NOMO-1 (cell line): Measurements from ENCODE around the gene RNF212.

ENCODE experiments used
- DNase-seq, 2 experiments: peaks; one replicate each; lab custom pipeline; 2025; ENCODE audit not compliant: unreplicated experiment in 2 of 2; lab: John Stamatoyannopoulos, UW

The RNF212 gene

DNA sequence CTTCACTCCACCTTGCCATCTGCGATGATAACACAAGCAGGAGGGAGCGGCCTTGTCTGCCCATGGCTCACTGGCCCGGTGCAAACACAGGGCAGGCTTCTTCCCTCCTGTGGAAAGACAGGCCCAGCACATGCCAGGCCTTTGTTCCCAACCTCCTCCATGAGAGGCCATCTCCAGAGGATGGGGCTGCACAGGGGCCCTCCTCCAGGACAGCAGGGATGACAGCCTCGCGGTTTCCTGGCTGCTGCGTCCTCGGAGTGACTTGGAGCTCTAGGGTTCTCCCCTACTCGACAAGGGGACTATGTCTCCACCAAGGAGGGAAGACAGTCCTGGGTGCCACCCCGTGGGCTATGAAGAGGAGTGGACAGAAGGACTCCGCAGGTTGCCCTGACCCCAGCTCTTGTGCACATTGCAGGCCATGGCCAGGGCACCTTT is 21.8 kb downstream of the RNF212 start:
- no peak for DNase-seq

DNA sequence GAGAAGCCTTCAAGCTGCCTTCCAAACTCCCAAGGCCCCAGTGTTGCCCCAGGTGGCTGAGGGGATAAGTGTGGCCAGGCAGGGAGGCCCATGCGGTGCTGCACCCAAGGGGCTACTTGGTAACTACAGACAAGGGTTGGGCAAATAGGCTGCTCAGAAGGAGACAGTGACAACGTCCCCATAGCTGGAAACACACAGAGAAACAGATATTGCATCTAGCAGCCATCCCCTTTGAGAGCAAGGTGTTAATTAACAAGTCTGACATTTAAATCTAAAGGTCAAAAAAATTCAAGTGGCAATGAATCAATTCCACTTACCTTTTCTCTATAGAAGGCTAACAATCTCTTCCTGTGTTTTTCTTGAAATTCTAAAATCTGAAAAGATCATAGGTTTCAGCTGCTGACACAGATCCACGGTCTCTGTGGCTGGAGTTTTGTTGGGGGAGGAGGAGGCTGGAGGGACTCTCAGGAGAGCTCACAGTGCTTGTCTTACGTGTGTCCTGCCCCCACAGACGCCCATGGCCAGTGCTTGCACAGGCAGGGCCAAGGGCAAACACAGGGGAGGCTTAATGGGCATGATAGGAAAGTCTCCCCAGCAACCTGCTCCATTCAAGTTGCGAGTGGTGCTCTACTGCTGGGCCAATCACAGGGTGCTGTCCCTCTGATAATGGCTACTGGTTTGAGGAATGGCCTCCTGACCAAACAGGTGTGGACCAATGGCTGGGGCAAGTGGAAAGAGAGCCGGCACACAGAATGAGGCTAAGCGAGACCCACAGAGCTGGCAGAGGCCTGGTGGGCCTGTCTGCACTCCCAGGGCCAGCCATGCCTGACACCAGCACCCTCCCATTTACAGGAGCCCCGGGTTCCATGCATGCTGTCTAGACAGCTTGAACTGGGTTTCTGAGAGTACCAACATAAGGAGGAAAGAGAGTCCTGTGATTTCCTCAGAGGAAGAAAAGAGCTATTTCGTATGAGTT is 22.6 kb downstream of the RNF212 start:
- no peak for DNase-seq

DNA sequence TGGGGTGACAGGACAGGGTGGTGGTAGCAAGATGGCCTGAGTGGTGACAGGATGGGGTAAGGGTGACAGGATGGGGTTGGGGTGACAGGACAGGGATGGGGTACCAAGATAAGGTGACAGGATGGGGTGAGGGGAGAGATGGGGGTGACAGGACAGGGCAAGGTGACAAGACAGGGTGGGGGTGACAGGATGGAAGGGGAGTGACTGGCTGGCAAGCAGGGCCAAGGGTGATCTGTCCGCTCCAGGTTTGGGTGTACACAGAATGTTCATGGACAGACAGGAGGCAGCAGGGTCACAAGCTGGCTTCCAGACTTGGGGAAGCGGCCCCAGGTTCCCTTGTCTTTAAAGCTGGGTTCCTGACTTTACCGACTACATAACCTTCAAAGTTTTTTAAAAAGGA is 23.3 kb downstream of the RNF212 start:
- no peak for DNase-seq

DNA sequence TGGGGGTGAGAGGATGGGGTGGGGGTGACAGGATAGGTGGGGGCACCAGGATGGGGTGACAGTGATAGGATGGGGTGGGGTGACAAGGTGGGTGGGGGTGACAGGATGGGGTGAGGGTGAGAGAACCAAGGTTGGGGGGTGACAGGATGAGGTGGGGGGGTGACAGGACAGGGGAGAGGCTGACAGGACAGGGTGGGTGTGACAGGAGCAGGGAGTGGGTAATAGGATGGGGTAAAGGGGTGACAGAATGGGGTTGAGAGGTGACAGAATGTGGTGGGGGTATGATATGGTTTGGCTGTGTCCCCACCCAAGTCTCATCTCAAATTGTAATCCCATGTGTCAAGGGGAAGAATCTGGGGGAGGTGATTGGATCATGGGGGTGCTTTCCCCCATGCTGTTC is 26.0 kb downstream of the RNF212 start:
- no peak for DNase-seq

DNA sequence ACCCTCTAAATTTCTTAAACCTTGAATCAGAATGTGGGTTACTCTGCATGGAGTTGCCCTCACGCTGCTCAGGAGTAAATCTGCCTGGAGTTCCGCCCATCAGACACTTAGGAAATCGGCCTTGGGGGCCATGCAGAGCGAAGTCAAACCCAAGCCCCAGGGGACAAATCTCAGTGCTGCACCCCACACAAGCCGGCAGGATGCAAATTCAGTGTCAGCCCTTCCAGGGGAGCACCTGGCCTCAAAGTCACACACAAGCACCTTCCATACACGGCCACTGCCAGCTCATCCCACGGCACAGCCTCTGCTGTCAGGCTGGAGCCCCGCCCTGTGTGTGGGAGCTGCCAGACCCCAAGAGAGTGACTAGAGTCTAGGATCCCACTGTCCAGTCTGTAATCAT is 27.4 kb downstream of the RNF212 start:
- DNase-seq, result no peak

DNA sequence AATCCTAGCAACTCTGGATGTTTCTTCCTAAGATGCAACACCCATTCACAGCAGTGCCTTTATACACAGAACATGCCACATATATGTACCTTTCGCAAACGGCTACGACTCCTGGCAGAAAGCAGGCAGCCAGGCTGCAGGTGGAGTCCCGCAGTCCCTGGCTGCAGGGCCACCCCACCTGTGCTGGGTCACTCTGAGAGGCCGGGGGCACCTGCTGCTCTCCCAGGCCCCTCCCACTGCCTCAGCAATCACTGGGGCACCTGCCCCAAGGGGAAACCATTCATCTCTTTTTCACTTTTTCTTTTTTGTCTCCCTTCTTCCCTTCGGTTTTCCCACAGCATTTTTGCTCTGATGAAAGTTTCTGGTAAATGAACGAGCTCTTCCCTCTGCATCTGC is 28.0 kb downstream of the RNF212 start:
- DNase-seq, result no peak

DNA sequence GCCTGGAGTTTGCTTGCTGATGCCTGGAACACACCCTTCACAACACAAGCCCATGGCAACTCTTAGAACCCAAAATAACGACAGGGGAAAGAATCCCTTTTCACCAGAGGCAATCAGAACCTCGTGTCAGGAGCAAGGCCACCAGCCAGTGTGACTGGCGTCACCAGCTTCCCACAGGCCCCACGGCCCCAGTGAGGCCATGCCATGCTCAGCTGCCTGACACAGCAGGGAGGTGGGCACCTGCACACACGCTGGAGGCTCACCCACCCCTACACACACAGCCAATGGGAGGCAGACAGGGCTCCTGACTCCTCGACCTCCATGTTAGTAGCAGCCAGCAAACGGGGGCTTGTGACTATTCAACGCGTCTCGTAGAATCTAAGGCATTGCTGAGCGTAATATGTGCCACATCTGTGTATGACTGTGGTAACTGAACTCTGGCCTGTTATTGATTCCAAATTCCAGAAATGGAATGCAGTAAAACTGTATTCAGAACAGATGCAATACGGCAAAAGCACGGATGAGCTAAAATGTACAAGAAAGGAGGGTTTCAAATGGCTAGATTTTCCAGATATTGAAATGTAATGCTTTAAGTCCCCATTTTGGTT is 28.5 kb downstream of the RNF212 start:
- no peak for DNase-seq

DNA sequence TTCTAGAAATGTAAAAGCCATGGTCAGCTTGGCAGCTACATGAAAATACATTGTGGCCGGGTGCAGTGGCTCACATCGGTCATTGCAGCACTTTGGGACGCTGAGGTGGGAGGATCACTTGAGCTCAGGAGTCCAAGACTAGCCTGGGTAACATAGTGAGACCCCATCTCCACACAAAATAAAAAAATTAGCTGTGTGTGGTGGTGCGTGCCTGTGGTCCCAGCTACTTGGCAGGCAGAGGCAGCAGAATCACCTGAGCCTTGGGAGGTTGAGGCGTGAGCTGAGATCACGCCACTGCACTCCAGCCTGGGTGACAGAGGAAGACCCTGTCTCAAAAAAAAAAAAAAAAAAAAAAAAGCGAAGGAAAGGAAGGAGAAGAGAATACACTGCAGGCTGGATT is 29.0 kb downstream of the RNF212 start:
- DNase-seq, result no peak

DNA sequence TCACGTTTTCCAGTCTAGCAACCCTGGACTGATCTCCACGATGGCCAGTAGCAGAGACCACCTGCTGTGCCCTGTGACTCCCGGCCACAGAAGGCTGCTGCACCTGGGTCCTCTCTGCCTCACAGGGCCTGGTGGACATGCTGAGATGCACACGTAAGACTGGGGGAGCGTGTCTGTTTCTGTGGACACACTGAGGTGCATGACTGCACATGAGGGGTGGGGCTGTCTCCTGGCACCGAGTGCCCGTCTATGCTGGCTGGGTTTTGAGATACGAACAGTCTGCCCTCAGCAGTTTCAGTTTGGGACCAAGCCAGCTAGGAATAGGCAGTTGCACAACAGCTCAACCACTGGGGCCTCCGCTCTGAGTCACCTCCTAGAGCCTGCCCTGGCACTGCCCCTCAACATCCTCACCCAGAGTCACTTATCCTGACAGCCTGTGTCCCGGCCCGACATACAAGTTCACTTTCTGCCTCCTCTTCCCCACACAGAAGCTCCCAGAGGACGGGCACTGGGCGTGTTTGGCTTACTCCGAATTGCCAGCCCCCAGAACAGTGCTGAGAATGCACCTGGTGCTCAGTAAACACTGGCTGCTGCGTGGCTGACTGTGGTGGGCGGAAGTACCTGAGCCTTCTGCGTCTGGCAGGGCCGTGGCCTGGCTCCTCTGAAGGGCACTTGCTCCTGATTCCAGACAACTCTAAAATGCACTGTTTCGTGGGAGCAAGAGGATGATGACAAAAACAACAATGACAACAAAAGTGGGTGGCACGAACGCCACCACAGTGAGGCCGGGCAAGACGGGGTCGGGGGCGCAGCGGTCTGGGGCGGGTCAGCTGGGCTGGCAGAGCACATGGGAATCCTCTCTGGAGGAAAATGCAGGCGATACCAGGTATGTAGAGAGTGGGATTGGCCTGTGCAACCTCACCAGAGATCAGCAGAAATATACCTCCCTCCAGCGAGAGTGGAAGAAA is 30.9 kb downstream of the RNF212 start:
- peak; percentile 88 to 90 for DNase-seq

DNA sequence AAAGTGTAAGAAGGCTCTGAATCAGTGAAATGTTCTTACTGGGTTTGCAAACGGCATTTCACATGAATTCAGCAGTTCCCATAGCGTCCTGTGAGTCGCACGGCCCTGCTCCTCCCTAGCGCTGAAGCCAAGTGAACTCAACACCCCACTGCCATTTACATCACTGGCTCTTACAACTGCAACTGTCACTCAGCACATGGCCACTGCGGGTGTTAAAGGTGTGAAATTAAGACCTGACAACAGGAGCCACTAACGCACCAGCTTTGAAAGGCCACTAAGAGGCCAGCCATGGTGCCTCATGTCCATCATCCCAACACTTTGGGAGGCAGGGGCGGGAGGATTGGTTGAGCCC is 31.7 kb downstream of the RNF212 start:
- DNase-seq, result peak; percentile 14 to 25

DNA sequence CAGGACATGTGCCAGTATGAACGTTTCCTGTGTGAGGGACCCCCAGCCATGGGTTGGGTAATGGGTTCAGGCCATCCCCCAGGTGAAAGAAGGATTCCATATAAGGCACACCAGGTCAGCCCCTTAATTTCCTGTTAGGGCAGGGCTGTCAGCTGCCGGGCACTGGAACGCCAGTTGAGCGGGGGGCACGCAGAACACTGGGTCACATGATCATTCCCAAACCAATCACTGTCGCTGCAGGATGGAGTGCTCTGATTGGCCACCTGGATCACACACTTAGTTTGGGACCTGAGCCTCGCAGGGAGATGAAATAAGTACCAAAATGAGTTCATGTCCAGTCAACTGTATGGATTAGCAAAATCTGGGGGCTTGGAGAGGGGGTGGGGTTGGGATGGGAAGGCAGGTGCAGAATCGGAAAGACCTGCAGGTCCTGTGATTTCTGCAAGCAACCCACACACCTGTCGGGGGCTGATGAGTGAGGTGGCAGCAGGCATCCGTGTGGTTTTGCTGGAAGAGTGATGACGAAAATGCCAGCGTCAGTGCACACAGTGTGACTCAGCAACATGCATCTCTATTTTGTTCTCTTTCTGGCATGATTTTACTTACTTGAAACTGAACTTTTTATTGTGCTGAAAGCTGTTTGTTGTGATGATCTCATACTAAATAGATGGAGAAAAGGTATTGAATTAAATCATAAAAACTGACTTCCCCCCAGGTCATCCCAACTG is 32.2 kb downstream of the RNF212 start:
- DNase-seq, result peak; percentile 2 to 25

DNA sequence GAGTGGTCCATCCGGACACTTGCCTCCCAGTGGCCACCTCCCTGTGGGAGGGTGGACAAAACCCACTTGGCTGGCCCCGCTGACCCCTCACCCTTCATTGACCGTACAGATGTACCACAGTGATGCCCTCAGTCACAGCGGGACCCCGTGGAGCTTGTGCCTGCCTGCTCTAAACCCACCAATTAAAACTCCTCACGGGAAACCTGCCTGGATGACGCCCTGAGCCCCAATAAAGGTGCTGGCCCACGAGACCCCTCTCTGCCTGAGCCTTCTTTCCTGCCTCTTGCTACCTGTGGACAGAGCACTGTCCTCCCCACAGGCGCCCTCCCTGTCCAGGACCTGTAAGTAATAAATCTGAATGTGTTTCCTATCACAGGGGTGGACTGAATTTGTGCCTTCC is 32.9 kb downstream of the RNF212 start:
- DNase-seq, result no peak

DNA sequence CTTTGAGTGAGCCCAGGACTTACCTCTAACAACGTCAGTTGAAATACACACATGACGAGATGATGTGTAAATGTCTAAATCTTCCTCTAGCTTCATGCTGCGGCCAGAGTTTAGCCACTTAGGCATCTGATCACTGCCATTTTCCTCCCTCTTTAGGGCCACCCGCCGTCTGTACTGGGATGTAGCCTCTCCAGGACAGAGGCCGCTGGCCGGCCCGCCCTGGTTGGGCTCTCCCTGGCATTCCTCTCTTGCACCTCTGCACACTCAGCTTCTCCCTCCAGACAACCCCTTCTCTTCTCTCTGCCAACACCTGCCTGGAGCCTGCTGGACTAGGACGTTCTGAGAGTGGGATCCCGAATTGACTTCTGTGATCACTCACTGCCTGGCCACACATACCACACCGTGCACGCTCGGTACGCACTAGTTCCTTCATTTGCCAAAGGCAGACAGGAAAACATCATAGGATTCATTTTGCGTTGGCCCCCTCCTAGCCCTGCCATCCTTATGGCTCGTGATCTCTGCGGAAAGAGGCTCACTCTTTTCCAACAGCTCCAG is 33.6 kb downstream of the RNF212 start:
- DNase-seq, result no peak

DNA sequence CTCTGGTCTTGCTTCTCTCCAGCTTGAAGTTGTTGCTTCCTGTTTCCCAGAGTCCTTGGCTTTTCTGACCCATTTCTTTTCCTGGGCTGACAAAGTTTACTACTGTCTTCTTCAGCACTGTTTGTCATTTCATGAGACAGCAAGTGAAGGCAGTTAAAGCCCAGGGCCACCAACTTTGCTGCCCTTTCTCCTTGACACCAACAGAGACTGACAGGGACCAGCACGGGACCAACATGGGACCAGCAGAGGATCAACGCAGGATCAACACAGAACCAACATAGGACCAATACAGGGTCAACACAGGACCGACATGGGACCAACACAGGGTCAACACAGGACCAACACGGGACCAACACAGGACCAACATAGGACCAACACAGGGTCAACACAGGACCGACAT is 34.9 kb downstream of the RNF212 start:
- DNase-seq, result no peak

DNA sequence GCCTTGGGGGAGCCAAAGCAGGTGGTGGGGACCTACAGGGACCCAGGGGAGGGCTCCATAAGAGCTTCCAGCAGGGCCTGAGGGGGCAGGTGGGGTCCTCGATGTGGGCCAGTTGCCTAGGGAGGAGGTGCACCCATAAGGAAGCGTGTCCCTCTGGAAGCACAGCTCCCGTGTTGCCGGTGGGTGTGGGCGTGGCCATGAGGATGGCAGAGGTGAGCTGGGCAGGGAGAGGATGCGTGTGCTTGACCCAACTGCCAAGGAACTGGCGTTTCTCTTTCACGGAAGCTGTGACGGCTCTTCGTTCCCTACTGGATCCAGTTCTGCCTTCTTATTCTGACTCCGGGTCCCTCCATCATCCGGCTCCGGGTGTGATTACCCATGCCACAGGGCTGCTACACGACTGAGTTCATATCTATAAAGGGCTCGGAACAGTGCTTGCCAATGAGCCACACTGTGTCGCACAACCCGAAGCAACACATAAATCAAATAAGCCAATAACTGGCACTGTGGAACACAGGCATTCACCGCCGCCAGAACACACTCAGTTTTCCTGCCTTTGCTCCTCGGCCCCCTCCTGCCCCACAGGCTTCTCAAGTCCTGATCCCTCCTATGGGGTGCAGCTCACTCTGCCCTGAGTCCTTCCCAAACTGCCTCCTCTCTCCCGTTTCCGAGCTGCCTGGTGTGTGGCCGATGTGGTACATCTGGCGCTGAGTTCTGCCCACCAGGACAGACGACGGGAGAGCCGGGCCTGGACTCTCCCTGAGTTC is 35.5 kb downstream of the RNF212 start:
- DNase-seq, result no peak

DNA sequence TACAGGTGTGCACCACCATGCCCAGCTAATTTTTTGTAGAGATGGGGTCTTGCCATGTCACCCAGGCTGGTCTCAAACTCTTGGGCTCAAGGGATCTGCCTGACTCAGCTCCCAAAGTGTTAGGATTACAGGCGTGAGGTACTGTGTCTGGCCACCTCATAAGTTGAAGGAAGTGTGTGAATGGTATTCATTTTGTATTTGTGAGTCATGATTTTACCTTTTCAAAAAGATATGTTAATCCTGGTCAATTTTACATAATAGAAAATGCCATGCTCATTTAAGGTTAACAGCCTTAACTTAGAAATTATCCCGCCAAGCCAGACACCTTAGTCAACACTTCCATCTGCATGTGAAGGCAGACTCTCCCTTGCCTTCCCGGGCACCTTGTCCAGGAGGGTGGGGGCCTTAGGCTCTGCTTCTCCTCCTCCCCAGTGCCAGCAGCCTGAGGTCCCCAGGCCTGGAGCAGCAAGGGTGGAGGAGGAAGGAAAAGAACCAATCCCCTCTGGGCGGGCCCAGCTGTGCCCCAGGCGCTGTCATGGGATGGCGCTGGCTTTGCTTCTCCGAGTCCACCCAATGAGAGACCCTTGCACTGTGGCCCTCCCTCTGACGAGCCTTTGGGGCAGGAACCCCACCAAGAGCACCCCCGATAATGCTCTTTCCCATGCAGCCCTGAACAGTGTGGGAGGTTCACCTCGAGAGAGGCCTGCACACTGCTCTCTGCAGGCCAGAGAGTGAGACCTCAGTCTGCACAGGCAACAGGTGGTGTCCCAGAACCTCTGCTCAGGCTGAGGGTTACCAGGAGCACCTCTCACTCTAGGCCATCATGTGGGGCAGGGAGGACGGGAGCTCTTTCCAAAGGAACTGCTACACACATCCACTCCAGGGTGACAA is 37.3 kb downstream of the RNF212 start:
- DNase-seq, result no peak

DNA sequence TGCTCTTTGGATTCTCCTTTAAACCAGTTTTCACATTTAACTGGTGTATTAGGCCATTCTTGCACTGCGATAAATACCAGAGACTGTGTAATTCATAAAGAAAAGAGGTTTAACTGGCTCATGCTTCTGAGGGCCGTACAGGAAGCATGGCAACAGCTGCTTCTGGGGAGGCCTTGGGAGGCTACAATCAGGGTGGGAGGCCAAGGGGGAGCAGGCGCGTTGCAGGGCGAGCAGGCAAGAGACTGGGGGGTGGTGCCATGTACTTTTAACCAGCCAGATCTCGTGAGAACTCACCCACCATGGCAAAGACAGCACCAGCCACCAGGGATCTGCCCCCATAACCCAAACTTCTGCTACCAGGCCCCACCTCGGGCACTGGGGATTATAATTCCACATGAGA is 38.1 kb downstream of the RNF212 start:
- no peak for DNase-seq

DNA sequence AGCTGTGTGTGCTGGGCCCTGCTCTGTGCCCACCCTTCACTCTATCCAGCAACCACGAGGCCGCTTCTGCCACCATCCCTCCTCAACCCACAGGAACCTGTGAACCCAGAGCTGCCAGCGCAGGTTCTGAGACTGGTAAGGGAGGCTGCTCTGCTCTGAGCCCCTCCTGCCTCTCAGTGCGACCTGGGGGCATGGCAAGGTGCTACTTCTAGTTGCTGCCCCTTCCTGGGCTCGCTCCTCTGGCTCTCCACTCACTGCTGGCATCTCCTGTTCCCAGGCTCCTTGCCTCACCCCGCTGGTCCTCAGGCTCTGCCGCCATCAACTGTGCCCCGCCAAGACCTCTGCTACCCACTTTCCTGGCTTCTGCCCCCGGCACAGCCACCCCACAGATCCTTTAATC is 39.3 kb downstream of the RNF212 start:
- no peak for DNase-seq
